ENCODE measurements around the gene AKR7A2. TPM values are rescaled to one million over a fixed set of nuclear protein-coding genes. Genes with fewer than 3 reads are reported as not detected.

The AKR7A2 gene
- total RNA-seq, 1 donor from 2014 or later = 53.7 TPM

GRCh38 chr1:19321071-19321470 is 9.1 kb upstream of the AKR7A2 start:
- H3K4me1 Mint-ChIP-seq (ENCODE audit: low read depth) = no peaks in the 10 kb centered on the region
- TF ChIP-seq, protein P1, sequence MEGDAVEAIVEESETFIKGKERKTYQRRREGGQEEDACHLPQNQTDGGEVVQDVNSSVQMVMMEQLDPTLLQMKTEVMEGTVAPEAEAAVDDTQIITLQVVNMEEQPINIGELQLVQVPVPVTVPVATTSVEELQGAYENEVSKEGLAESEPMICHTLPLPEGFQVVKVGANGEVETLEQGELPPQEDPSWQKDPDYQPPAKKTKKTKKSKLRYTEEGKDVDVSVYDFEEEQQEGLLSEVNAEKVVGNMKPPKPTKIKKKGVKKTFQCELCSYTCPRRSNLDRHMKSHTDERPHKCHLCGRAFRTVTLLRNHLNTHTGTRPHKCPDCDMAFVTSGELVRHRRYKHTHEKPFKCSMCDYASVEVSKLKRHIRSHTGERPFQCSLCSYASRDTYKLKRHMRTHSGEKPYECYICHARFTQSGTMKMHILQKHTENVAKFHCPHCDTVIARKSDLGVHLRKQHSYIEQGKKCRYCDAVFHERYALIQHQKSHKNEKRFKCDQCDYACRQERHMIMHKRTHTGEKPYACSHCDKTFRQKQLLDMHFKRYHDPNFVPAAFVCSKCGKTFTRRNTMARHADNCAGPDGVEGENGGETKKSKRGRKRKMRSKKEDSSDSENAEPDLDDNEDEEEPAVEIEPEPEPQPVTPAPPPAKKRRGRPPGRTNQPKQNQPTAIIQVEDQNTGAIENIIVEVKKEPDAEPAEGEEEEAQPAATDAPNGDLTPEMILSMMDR (IDR thresholded peaks at IDR 0.05; ENCODE audit: unreplicated experiment) = no peak
- no peak overlapping the region for H3K4me3 Mint-ChIP-seq (ENCODE audit: low read depth)
- H3K36me3 Mint-ChIP-seq (ENCODE audit: insufficient read depth) = peaks cover 9% of the 10 kb centered on the region
- H3K9me3 Mint-ChIP-seq (ENCODE audit: low read depth) = no peaks in the 10 kb centered on the region
- no peak for DNase-seq (ENCODE audit: low spot score, unreplicated experiment)
- no peak overlapping the region for H3K27ac Mint-ChIP-seq
- H3K27me3 Mint-ChIP-seq = no peaks in the 10 kb centered on the region

DNA sequence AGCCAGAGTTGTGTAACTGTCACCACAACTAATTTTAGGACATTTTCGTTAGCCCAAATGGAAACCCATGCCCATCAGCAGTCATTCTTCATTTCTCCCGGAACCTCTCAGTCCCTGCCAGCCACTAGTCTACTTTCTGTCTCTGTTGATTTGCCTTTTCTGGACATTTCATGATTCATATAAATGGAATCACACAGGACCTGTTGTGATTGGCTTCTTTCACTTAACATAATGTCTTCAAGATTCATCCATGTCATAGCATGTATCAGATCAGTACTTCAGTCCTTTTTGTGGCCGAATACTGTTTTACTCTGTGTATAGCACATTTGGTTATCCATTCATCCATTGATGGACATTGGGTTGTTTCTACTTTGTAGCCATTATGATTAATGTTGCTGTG is 7.3 kb upstream of the AKR7A2 start:
- Mint-ChIP-seq H3K4me3 (ENCODE audit: low read depth) (no peak overlapping the region), H3K4me1 (ENCODE audit: low read depth) (no peaks in the 10 kb centered on the region), H3K27ac (no peak overlapping the region), H3K9me3 (ENCODE audit: low read depth) (no peaks in the 10 kb centered on the region), H3K27me3 (no peaks in the 10 kb centered on the region), H3K36me3 (ENCODE audit: insufficient read depth) (peaks cover 6% of the 10 kb centered on the region)
- TF ChIP-seq, protein P1 (IDR thresholded peaks at IDR 0.05; ENCODE audit: unreplicated experiment) = no peak
- no peak for DNase-seq (ENCODE audit: low spot score, unreplicated experiment)

GRCh38 chr1:19317126-19317910 is 5.4 kb upstream of the AKR7A2 start:
- no peak for DNase-seq (ENCODE audit: low spot score, unreplicated experiment)
- Mint-ChIP-seq H3K27ac (no peak overlapping the region), H3K9me3 (ENCODE audit: low read depth) (no peaks in the 10 kb centered on the region), H3K4me3 (ENCODE audit: low read depth) (no peak overlapping the region), H3K4me1 (ENCODE audit: low read depth) (peaks cover 6% of the 10 kb centered on the region), H3K27me3 (no peaks in the 10 kb centered on the region), H3K36me3 (ENCODE audit: insufficient read depth) (peaks cover 4% of the 10 kb centered on the region)
- TF ChIP-seq, protein P1 (IDR thresholded peaks at IDR 0.05; ENCODE audit: unreplicated experiment) = no peak

- no peak overlapping the region for H3K27ac Mint-ChIP-seq
- H3K4me3 Mint-ChIP-seq (ENCODE audit: low read depth) = no peak overlapping the region
Observed at GRCh38 chr1:19315378-19316198, 3.6 kb upstream of the AKR7A2 start.

More at GRCh38 chr1:19315378-19316198, 3.6 kb upstream of the AKR7A2 start:
- peaks cover 13% of the 10 kb centered on the region for H3K4me1 Mint-ChIP-seq (ENCODE audit: low read depth)
- no peak for DNase-seq (ENCODE audit: low spot score, unreplicated experiment)
- H3K9me3 Mint-ChIP-seq (ENCODE audit: low read depth) = no peaks in the 10 kb centered on the region
- H3K27me3 Mint-ChIP-seq = no peaks in the 10 kb centered on the region
- H3K36me3 Mint-ChIP-seq (ENCODE audit: insufficient read depth) = peaks cover 1% of the 10 kb centered on the region
- TF ChIP-seq, protein P1 (IDR thresholded peaks at IDR 0.05; ENCODE audit: unreplicated experiment) = no peak
